Neural cell (in vitro differentiated cells): Measurements from ENCODE around the gene NDUFAF2. TPM values are rescaled to one million over a fixed set of nuclear protein-coding genes. Genes with fewer than 3 reads are reported as not detected.

Experiments used
- H2AFZ ChIP-seq: fragments of 200-600, 300-800 bp; sonication (generic), shearing (Covaris generic); 2 replicates; pipeline ENCODE4 v1.6.0; 2014; ENCODE audit warnings: low read depth, mild to moderate bottlenecking, antibody characterized with exemption, low read length, moderate library complexity
- H3F3A ChIP-seq: fragments of 200-600 bp; shearing (Covaris generic); 2 replicates; pipeline ENCODE4 v1.6.1; 2016; ENCODE audit warnings: mild to moderate bottlenecking, moderate library complexity, mixed read lengths, antibody characterized with exemption, low read length; ENCODE audit not compliant: insufficient read depth, poor library complexity, severe bottlenecking
- H3K27ac ChIP-seq: fragments of 200-600, 300-800 bp; sonication (generic), shearing (Covaris generic); 2 replicates; pipeline ENCODE4 v1.5.1; 2014; ENCODE audit warnings: mild to moderate bottlenecking, low read length, moderate library complexity
- H3K27me3 ChIP-seq: fragments of 300-800, 200-600 bp; sonication (generic), shearing (Covaris generic); 2 replicates; pipeline ENCODE4 v1.6.0; 2014; ENCODE audit warnings: mild to moderate bottlenecking, low read depth, low read length, moderate library complexity; ENCODE audit not compliant: insufficient read depth
- H3K36me3 ChIP-seq: fragments of 300-800, 200-600 bp; sonication (generic), shearing (Covaris generic); 2 replicates; pipeline ENCODE4 v1.5.1; 2014; ENCODE audit warnings: mild to moderate bottlenecking, antibody characterized with exemption, low read length, moderate library complexity; ENCODE audit not compliant: insufficient read depth
- H3K4me2 ChIP-seq: fragments of 300-800, 200-600 bp; sonication (generic), shearing (Covaris generic); 2 replicates; pipeline ENCODE4 v1.6.0; 2014; ENCODE audit warnings: mild to moderate bottlenecking, low read length
- H3K4me3 ChIP-seq: fragments of 300-800, 200-600 bp; sonication (generic), shearing (Covaris generic); 2 replicates; pipeline ENCODE4 v1.5.1; 2014; ENCODE audit warnings: mild to moderate bottlenecking, low read length, moderate library complexity
- H3K79me2 ChIP-seq: fragments of 200-600 bp; shearing (Covaris generic); replicated peaks from 2 replicates; pipeline ENCODE4 v1.6.0; 2014; ENCODE audit warnings: mild to moderate bottlenecking, low read length, moderate library complexity; ENCODE audit not compliant: insufficient read depth
- H3K9ac ChIP-seq: fragments of 300-800, 200-600 bp; sonication (generic), shearing (Covaris generic); 2 replicates; pipeline ENCODE4 v1.6.1; 2016; ENCODE audit warnings: mild to moderate bottlenecking, low read length, mixed read lengths
- H3K9me2 ChIP-seq: fragments of 200-600 bp; shearing (Covaris generic); 2 replicates; pipeline ENCODE4 v1.6.1; 2016; ENCODE audit warnings: mild to moderate bottlenecking, low read length, mixed read lengths; ENCODE audit not compliant: insufficient read depth
- H3K9me3 ChIP-seq: fragments of 200-600, 300-800 bp; sonication (generic), shearing (Covaris generic); 2 replicates; pipeline ENCODE4 v1.6.1; 2016; ENCODE audit warnings: mild to moderate bottlenecking, mixed run types, low read length, moderate library complexity, mixed read lengths
- H4K20me1 ChIP-seq: fragments of 200-600 bp; shearing (Covaris generic); 2 replicates; pipeline ENCODE4 v1.6.1; 2016; ENCODE audit warnings: mild to moderate bottlenecking, mixed run types; ENCODE audit not compliant: insufficient read depth
- EP300 ChIP-seq: fragments of 450-650 bp; conservative IDR thresholded peaks from 2 replicates; pipeline ENCODE4 v1.6.1; 2014; ENCODE audit warnings: antibody characterized with exemption, mild to moderate bottlenecking, moderate library complexity; ENCODE audit not compliant: poor library complexity, severe bottlenecking
- EZH2 ChIP-seq: fragments of 200-600, 300-800 bp; shearing (Covaris generic), sonication (generic); IDR thresholded peaks from 2 replicates; pipeline ENCODE4 v1.6.1; 2014; ENCODE audit warnings: antibody characterized with exemption, low read length, borderline replicate concordance, mild to moderate bottlenecking; ENCODE audit not compliant: insufficient read depth, poor library complexity, severe bottlenecking
- MXI1 ChIP-seq: fragments of 450-650 bp; conservative IDR thresholded peaks from 2 replicates; pipeline ENCODE4 v1.6.1; 2014; ENCODE audit warnings: antibody characterized with exemption, mild to moderate bottlenecking; ENCODE audit not compliant: poor library complexity, severe bottlenecking
- POLR2AphosphoS5 ChIP-seq: IDR thresholded peaks from 2 replicates; pipeline ENCODE4 v1.6.1; 2012
- RAD21 ChIP-seq: fragments of 450-650 bp; conservative IDR thresholded peaks from 2 replicates; pipeline ENCODE4 v1.6.1; 2014; ENCODE audit warnings: antibody characterized with exemption, mild to moderate bottlenecking, moderate library complexity
- REST ChIP-seq: IDR thresholded peaks from 2 replicates; pipeline ENCODE4 v1.6.1; 2012; ENCODE audit warnings: borderline replicate concordance
- SMC3 ChIP-seq: fragments of 450-650 bp; conservative IDR thresholded peaks from 2 replicates; pipeline ENCODE4 v1.6.1; 2014; ENCODE audit warnings: antibody characterized with exemption, mild to moderate bottlenecking, moderate library complexity; ENCODE audit not compliant: poor library complexity
- TAF1 ChIP-seq: IDR thresholded peaks from 2 replicates; pipeline ENCODE4 v1.6.1; 2012; ENCODE audit warnings: low read depth
- polyA plus RNA-seq: library from polyadenylated mRNA; depleted of rRNA; stranded (reverse); fragments of >200 nt; gene quantifications from 2 replicates; pipeline ENCODE4 v1.2.3, GENCODE V29; 2014
- TF ChIP-seq, protein P1 (sequence below): fragments of 450-650 bp; IDR thresholded peaks from 2 replicates; pipeline ENCODE4 v1.5.1; 2014; ENCODE audit warnings: antibody characterized with exemption, mild to moderate bottlenecking, moderate library complexity; ENCODE audit not compliant: poor library complexity, severe bottlenecking

Gene NDUFAF2
- polyA plus RNA-seq, 1 donor from 2014 or later, result 53.6 TPM

- Histone ChIP-seq H3K27ac (no peak overlapping the region), H3K79me2 (no peaks in the 10 kb centered on the region), H2AFZ (no peak overlapping the region), H3K4me2 (no peak overlapping the region), H3K9ac (no peak overlapping the region), H4K20me1 (no peaks in the 10 kb centered on the region), H3K9me3 (no peaks in the 10 kb centered on the region), H3K4me3 (no peak overlapping the region), H3K36me3 (no peaks in the 10 kb centered on the region), H3F3A (no peaks in the 10 kb centered on the region), H3K27me3 (no peaks in the 10 kb centered on the region), H3K9me2 (no peaks in the 10 kb centered on the region)
- TF ChIP-seq RAD21, result no peak
- TF ChIP-seq REST, result no peak
- no peak for TF ChIP-seq EZH2
- no peak for TF ChIP-seq MXI1
- TF ChIP-seq SMC3, result no peak
- no peak for TF ChIP-seq POLR2AphosphoS5
These were observed 33.1 kb downstream of the NDUFAF2 start for GRCh38 chr5:60977956-60978737.

DNA sequence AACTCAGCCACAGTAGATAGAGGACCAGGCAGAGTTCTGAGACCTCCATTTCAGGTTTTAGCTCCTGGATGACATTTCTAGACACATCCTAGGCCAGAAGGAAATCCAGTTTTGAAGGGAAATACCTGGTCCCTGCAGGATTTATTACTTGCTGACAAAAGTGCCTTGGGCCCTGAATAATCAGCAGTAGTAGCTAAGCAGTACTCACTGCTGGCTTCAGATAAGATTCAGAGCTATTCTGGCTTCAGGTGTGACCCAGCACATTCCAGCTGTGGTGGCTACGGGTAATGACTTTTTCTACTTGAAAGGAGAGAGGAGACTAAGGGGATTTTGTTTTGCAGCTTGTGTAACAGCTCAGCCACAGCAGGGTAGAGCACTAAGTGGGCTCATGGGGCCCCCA lies 34.0 kb downstream of the NDUFAF2 start:
- no peaks in the 10 kb centered on the region for H3F3A ChIP-seq
- no peak overlapping the region for H3K27ac ChIP-seq
- H3K9me2 ChIP-seq, result no peaks in the 10 kb centered on the region

More for the DNA sequence above, 34.0 kb downstream of the NDUFAF2 start:
- Histone ChIP-seq H2AFZ (no peak overlapping the region), H3K4me3 (no peak overlapping the region), H3K27me3 (no peaks in the 10 kb centered on the region), H4K20me1 (no peaks in the 10 kb centered on the region), H3K79me2 (no peaks in the 10 kb centered on the region), H3K36me3 (no peaks in the 10 kb centered on the region), H3K9ac (no peak overlapping the region), H3K4me2 (no peak overlapping the region), H3K9me3 (no peaks in the 10 kb centered on the region)
- TF ChIP-seq EZH2 (no peak), RAD21 (no peak), EP300 (no peak), MXI1 (no peak), POLR2AphosphoS5 (no peak), REST (no peak), SMC3 (no peak), TAF1 (no peak)
- TF ChIP-seq, protein P1, sequence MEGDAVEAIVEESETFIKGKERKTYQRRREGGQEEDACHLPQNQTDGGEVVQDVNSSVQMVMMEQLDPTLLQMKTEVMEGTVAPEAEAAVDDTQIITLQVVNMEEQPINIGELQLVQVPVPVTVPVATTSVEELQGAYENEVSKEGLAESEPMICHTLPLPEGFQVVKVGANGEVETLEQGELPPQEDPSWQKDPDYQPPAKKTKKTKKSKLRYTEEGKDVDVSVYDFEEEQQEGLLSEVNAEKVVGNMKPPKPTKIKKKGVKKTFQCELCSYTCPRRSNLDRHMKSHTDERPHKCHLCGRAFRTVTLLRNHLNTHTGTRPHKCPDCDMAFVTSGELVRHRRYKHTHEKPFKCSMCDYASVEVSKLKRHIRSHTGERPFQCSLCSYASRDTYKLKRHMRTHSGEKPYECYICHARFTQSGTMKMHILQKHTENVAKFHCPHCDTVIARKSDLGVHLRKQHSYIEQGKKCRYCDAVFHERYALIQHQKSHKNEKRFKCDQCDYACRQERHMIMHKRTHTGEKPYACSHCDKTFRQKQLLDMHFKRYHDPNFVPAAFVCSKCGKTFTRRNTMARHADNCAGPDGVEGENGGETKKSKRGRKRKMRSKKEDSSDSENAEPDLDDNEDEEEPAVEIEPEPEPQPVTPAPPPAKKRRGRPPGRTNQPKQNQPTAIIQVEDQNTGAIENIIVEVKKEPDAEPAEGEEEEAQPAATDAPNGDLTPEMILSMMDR, result no peak
